Left lobe of liver (tissue), 2 donors: Measurements from ENCODE around the gene APOBEC3A. TPM values are rescaled to one million over a fixed set of nuclear protein-coding genes. Genes with fewer than 3 reads are reported as not detected.

Experiments used
- ATAC-seq: fragments of 200-7000 bp; cut with Tn5 transposase; one replicate; pipeline ENCODE4 v1.9.1; 2020; ENCODE audit warnings: mild to moderate bottlenecking, moderate library complexity
- DNase-seq: peaks from one replicate; pipeline ENCODE4 v3.0.0-alpha.2; 2020; ENCODE audit warnings: low spot score
- total RNA-seq: library from RNA; stranded (reverse); gene quantifications from one replicate; pipeline ENCODE4 v1.2.1, GENCODE V29; 2021
- donor health status: DM: no; HTN: no; CAD: no; lungs with moderate emphysema.
- donor health status: DM: no; HTN: yes; CAD: no.

Gene APOBEC3A
- 0.98 TPM for total RNA-seq

DNA sequence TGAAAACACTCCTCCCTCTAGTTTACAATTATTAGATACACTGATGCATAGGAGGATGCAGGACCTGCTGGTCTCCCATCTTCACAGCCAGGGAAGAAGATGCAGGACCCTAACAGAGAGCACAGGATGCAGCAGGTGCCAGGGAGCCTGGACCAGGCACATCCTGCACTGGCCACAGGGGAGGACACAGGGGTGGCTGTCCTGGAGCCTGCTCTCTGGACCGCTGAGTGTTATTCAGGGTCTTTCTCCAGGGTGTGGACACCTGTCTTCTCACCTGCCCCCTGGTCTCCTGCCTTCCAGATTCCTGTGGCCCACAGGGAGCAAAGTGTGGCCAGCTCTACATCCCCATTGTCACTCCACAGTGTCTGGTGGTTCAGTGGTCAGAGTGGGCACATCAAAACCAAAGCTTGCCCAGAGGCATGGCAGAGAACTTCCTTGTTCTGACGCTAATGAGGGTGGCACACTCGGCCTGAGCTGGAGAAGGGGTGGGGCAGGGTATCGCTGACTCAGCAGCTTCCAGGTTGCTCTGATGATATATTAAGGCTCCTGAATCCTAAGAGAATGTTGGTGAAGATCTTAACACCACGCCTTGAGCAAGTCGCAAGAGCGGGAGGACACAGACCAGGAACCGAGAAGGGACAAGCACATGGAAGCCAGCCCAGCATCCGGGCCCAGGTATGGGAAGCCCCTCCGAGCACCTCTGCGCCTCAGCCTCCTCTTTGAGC lies at the start of gene APOBEC3A:
APOBEC3A (plus strand) TSS at position 564 of the 725 bp plus-strand sequence; CDS start at position 647, 83 bp downstream.
- ATAC-seq = no peak
- DNase-seq = no peak

DNA sequence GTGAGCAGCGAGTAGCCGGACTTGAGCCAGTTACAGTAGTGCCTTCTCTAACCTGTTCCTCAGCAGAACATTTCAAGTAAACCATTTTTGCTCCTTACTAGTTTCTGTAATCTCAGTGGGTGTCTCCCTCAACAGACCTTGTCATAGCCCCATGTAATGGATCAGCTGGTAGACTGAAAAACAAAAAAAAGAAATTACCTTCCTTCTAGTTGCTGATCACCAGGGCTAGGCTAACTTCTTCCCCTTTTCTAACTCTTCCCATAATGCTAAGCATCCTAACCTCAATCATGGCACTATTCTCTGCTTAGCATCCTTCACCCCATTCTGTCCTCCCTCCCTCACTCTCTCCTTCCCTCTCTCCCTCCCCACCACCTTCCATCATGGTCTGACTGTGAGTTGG lies 49.6 kb upstream of the APOBEC3A start:
- DNase-seq = no peak
- ATAC-seq = no peak

DNA sequence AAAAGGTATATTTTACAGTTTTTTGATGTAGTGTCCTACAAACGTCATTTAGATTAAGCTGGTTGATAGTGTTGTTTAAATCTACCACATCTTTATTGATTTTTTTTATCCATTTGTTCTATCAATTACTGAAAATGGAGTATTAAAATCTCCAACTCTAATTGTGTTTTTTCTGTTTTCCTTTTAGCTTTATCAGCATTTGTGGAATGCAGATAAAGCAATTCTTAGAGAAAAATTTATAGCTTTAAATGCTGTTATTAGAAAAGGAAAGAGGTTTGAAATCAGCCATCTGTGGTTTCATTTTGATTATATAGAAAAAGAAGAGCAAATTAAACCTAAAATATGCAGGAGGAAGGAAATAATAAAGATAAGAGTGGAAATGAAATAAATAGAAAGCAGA lies 46.0 kb upstream of the APOBEC3A start:
- ATAC-seq = no peak
- DNase-seq = no peak

DNA sequence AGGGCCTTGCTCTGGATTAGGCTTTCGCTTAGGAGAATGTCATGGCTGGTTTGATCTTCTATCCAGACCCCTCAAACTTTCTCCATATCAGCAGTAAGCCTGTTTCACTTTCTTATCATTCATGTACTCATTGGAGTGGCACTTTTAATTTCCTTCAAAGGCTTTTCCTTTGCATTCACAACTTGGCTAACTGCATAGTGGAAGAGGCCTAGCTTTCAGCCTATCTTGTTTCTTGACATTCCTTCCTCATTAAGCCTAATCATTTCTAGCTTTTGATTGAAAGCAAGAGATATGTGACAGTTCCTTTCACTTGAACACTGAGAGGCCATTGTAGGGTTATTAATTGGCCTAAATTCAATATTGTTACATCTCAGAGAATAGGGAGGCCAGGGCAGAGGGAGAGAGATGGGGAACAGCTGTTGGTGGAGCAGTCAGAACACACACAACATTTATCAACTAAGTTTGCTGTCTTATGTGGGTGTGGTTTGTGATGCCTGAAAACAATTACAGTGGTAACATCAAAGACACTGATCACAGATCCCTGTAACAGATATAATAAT lies 37.7 kb upstream of the APOBEC3A start:
- no peak for DNase-seq
- ATAC-seq = no peak

DNA sequence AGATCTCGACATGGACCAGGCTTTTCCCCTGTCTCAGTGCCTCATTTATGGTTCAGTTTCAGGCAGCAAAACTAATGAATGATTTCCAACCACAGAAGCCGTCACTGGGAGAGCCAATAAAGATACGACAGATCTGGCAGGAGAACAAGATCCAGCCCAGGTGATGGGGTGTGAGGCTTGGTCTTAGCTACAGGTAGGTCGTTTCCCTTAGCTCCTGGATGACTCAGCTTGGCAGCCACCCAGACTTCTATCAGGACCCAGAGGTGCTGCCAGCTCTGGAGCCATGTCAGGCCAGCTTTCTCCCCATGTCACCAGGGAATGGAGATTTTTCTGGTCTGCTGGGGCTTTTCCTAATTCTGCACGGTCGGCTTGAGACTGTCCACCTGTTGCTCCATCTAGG lies 36.3 kb upstream of the APOBEC3A start:
- DNase-seq (no peak), ATAC-seq (no peak)

DNA sequence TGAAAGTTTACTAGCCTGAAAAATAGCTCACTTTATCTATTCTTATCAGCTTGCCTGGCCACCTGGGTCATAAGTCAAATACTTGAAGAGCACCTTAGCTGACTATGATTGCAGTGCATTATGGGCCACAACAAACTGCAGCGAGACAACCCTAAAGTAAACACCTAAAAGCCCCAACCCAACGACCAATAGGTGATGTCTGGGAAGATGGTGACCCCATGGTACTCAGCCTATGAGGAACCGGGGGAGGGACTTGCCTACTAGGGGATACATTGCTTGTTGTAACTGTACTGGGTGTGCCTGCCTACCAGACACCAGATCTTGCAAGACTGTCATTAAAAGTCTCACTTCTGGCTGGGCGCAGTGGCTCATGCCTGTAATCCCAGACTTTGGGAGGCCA lies 35.6 kb upstream of the APOBEC3A start:
- DNase-seq (no peak), ATAC-seq (no peak)

DNA sequence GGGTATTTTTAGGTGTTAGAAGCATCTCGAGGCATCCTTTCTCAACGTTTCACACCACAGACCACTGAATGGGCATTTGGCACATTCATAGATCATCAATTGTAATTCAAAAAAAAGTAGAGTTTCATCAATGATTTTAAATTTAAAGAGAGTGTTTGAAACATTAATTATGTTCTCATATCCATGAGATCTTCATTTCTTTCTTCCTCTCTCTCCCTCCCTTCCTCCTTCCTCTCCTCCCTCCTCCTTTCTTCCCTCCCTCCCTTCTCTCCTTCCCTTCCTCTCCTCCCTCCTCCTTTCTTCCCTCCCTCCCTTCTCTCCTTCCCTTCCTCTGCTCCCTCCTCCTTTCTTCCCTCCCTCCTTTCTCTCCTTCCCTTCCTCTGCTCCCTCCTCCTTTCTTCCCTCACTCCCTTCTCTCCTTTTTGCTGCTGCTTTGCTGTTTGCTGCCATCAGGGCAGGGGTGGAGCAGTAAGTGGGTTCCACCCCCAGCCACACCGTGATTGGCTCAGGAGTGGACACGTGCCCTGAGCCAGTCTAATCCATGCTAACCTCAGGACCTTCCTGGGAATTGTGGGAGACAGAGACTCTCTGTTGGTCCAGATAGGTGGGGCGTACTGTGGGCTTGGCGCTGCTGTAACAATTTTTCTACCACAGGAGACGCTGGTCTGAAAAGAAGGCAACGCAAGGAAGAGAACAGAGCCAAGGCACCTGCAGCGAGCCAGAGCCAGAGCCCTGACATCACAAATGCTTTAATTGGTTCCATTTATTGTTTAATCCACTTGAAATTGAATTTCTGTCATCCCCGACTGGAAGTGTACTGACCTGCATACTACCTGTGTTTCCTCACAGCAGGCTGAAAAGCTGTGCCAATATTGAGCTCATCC lies 33.7 kb upstream of the APOBEC3A start:
- ATAC-seq (peak; percentile 66), DNase-seq (no peak)

DNA sequence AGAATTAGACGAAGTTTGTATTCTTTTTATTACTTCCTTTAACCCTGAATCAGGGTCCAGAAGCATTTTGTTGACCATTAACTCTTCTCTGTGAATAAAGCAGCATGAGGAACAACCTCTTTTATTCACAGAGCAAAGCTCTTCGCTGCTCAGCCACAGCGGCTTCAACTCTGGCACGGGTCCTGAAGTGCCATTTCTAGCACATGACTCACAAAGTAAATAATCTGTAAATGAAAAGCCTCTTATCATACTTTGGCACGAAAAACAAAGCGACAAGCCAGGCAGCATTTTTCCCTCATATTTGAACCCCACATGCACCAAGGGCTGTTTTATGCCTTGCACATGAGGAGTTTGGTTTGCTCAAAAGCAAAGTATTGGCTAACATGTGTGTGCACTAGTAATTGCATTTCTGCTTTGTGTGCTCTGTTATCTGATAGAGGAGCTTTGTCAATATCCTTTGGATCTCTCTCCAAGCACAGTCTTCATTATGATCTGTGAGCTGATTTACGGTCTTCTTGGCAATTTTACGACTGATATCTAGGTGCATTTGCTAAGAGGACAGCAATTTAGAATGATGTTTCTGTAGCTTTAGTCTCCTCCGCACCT lies 33.0 kb upstream of the APOBEC3A start:
- ATAC-seq (peak; percentile 81), DNase-seq (peak; percentile 69)

DNA sequence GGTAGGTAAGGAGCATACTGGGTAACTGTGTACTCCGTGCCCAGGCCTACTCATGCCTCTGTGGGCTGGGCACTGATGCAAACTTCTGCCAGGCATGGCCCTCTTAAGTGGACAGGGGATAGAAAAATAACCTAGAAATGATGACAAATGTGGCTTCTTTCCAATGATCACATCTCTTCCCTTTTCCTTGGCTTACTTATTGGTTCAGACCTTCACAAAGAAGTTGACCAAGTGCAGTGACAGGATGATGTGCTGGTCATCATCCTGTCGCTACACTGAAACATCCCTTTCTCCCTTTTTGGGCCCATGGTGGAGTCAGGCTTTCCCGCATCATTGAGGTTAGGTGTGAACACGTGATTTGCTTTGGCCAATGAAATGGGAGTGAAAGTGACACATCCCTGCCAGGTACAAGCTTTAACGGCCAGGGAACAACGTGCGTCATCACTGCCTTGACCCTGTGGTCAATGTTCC lies 31.8 kb upstream of the APOBEC3A start:
- DNase-seq (no peak), ATAC-seq (no peak)

DNA sequence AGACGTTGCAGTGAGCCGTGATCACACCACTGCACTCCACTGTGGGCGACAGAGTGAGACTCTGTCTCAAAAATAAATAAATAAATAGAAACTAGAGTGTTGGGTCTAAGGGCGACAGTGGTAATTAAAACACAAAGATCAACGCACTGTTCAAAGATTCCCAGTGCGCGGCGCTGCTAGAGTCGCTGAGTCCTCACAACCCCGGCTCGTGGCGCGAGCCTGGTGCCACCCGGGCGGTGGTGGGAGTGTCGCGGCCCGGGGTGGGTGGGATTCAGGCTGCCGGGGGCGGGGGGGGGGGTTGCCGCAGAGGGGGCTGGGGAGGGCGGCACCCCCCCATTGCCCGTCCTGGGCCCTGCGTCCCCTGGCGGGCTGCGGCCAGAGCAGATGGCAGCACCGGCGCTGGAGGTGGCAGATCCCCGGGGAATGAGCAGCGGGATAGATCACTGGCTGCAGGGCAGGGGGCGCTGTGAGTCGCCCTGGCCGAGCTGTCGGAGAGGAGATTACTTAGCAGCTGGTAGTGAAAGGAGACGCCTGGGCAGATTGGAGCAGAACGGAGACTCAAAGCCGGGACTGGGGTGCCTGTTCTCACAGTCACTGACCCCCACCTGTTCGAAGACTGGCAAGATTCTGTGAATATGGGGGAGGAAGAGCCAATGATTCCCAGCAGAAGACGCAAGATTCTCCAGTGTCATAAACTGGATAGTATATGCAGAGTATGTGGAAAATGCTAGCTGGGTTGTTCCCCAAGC lies 30.2 kb upstream of the APOBEC3A start:
- DNase-seq = no peak

DNA sequence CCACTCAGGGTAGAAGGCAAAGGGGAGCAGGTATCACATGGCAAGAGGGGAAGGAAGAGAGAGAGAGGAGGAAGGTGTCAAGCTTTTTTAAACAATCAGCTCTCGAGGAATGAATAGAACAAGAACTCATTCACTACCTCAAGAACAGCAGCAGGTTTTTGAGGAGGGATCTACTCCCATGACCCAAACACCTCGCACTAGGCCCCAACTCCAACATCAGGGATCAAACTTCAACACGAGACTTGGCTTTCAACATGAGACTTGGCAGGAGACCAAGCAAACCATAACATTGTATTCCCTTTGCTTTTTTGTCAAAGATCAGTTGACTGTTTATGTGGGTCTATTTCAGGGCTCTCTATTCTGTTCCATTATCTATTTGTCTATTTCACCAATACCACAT lies 26.9 kb upstream of the APOBEC3A start:
- ATAC-seq (peak; percentile 40), DNase-seq (peak; percentile 37)

More for the DNA sequence above, 30.2 kb upstream of the APOBEC3A start:
- ATAC-seq = peak; percentile 46

DNA sequence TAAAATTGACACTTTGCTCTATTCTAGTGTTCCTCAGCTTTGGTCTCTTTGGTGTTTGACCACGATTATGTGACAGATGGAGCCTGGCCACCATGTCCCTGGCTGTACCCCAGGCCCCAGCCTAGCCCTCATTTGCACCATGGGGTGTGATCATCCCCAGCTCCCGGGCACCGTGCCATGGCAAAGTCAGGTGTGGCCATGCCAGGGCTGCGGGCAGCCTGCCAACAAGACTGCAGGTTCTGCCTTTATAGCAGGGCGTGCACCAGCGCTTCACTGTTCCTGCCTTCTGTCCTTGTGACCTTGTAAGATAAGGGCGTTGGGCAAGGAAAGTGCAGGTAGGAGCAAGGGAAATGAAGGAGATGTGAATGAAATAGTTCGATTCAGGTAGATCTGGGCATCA lies 22.4 kb upstream of the APOBEC3A start:
- ATAC-seq = peak; percentile 88
- DNase-seq = peak; percentile 86

DNA sequence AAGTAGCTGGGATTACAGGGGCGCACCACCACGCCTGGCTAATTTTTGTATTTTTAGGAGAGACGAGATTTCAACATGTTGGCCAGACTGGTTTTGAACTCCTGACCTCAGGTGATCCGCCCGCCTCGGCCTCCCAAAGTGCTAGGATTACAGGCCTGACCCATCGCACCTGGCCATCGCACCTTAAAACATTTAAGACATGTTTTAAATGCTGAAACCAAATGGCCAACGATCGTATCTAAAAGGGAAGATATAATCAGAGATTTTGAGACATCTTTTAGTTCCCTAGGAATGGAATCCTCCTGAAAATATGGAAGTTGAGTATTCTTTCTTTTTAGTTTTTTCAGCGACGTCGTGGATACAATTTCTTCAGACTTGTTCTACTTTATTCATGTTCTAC lies 21.8 kb upstream of the APOBEC3A start:
- no peak for ATAC-seq
- DNase-seq = peak; percentile 18

DNA sequence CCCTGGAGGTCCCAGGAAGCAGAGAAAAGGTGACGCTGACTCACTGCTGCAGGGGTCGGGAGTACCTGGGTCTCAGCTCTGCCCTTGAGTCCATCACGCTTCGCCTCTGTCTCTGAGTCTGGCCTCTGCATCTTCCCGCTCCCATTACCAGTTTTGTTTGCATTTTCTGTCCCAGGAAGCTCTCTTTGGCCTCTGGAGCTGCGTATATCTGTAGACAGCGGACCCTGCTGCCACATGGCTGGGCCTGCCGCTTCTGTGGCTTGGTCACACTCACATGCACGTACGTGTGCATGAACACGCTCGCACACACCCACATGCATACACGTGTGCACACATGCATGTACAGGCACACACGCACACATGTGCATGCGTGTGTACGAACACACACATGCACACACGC lies 20.8 kb upstream of the APOBEC3A start:
- DNase-seq = peak; percentile 43
- ATAC-seq = no peak

DNA sequence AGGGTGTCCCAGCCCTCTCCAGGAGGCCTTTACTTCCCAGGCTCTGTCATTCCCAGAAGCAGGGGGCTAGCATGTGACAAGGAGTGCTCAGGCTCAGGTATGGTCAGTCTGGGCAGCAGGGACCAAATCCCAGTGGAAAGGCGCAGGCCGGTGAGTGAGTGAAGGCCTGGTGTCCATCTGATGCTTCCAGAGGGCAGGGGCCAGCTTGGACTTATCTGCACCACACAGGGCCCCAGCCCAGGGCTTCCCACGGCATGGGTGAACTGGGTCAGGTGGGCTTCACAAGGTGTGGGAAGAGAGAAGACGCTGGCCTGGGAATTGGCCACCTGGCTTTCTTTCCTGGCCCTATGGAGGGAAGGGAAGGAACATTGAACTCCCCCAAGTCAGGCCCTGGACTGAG lies 20.4 kb upstream of the APOBEC3A start:
- no peak for ATAC-seq
- DNase-seq = peak; percentile 38

DNA sequence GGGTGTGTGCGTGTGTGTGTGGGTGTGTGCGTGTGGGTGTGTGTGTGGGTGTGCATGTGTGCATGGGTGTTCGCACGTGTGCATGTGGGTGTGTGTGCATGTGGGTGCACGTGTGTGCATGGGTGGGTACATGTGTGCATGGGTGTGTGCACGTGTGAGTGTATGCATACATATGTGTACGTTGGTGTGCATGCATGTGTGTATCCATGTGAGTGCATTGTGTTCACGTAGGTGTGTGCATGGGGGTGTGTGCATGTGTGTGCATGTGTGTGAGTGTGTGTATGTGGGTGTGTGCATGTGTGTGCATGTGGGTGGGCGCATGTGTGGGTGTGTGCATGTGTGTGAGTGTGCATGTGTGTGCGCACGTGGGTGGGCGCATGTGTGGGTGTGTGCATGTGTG lies 19.9 kb upstream of the APOBEC3A start:
- DNase-seq (peak; percentile 19), ATAC-seq (no peak)

DNA sequence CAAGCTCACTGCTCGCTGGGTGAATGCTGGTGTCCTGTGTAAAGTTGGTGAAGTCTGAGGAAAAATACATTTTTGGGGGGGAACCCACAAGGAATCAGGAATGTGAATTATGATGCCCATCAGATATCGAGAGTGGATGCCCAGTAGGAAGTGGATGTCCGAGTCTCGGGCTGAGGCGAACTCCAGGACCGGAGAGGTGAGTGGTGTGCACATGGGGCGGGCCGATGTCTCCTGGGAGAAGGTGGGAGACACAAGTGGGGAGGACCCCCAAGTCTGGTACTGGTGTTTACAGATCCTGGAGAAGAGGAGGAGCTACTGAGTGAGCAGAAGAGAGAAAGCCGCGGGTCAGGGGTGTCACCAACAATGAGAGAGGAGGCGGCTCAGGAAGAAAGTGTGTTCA lies 19.2 kb upstream of the APOBEC3A start:
- ATAC-seq (no peak), DNase-seq (peak; percentile 42)

DNA sequence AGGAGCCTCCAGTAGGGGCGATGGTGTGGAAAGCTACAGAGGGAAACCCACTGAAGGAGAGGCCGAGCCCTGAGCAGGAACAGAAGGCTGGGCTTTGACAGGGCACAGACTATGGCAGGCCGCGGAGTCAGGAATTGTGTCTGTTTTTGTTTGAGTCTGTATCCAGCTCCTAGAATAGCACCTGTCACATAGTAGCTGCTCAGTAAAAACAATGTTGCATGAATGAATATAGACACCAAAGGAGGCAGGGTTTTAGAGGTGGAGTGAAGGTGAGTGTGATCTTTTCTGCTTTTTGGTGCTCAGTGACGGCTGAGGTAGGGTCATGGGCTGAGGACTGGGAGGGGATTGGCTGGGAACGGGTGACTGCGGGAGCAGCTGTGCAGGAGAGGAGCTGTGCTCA lies 18.5 kb upstream of the APOBEC3A start:
- no peak for ATAC-seq
- DNase-seq = no peak

DNA sequence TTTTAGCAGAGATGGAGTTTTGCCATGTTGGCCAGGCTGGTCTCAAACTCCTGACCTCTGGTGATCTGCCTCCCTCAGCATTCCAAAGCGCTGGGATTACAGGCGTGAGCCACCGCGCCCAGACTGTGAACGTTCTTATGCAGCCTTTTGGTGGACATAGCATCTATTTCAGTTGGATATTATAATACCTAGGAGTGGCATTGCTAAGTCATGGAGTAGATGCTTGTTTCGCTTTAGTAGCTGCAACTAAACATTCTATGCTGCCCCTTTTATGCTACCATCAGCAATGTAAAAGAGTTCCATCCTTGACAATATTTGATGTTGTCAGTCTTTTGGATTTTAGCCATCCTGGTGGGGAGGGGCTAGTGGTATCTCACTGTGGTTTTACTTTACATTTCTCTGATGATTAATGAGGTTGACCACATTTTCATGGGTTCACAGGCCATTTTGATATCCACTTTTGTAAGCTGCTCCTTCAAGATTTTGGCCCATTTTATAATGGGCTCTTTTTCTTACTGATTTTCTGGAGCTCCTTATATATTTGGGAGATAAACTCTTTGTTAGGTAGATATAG lies 16.5 kb upstream of the APOBEC3A start:
- DNase-seq = no peak
- no peak for ATAC-seq

DNA sequence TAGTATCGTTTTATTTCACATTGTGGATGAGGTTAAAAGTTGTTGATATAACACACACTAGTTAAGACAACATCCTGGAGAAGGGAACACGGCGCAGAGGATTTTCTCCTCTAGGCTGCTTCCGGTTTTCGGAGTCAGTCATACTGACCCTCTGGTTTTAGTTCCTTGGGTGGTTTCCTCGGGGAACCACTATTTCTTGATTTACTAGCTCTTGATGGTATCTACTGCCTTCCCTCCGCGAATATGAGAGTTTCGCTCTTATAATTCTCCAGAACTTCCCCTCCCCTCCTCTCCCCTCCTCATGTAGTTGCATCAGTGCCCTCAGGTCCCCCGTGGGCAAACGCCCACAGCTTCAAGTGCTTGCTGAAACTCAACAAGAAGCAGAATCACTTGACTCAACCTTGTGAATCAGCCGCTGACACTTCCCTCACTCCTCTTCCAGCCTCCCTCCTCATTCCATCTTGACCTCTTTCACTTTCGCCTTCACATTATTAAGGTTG lies 15.9 kb upstream of the APOBEC3A start:
- peak; percentile 29 for ATAC-seq
- DNase-seq = peak; percentile 44
